ENCODE measurements around the gene SUSD5.
"Not testable (repeated sequence)": the region's sequence is repeated elsewhere in the genome, so short reads cannot be mapped to it uniquely, and the experiment has no call there.

The SUSD5 gene

DNA sequence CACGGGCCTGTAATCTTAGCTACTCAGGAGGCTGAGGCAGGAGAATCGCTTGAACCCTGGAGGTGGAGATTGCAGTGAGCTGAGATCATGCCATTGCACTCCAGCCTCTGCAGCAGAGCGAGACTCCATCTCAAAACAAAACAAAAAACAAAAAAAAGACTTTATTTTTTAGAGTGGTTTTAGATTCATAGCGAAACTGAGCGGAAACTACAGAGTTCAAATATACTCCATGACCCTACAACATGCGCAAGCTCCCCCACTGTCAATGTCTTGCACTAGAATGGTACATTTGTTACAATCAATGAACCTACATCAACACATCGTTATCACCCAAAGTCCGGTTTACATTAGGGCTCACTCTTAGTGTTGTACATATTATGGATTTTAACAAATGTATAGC, 107.0 kb downstream of the SUSD5 start:
- TF ChIP-seq, protein P1, sequence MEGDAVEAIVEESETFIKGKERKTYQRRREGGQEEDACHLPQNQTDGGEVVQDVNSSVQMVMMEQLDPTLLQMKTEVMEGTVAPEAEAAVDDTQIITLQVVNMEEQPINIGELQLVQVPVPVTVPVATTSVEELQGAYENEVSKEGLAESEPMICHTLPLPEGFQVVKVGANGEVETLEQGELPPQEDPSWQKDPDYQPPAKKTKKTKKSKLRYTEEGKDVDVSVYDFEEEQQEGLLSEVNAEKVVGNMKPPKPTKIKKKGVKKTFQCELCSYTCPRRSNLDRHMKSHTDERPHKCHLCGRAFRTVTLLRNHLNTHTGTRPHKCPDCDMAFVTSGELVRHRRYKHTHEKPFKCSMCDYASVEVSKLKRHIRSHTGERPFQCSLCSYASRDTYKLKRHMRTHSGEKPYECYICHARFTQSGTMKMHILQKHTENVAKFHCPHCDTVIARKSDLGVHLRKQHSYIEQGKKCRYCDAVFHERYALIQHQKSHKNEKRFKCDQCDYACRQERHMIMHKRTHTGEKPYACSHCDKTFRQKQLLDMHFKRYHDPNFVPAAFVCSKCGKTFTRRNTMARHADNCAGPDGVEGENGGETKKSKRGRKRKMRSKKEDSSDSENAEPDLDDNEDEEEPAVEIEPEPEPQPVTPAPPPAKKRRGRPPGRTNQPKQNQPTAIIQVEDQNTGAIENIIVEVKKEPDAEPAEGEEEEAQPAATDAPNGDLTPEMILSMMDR (IDR thresholded peaks at IDR 0.05; ENCODE audit: insufficient read depth, low read depth, low read length, missing control alignments) = no peak
- H3K4me3 ChIP-seq (ENCODE audit: low read depth, low read length) = no peak overlapping the region
- peak; percentile 78 for DNase-seq (ENCODE audit: low read depth)

DNA sequence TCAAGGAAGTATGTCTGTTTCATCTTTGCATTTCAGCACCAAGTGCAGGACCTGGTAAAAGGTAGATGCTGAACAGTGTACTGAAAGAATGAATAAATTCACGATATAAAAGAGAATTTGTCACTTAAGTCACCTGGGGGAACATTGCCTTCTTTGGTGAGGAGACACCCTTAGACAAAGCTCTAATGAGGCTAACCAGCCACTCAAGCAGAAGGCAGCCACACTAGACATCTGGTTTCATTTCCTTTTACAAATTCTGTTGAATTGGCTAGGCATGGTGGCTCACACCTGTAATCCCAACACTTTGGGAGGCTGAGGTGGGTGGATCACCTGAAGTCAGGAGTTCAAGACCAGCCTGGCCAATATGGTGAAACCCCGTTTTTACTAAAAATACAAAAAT, 111.8 kb downstream of the SUSD5 start:
- H3K4me3 ChIP-seq (ENCODE audit: low read depth, low read length) = not testable (repeated sequence)
- DNase-seq (ENCODE audit: low read depth) = peak; percentile 40

DNA sequence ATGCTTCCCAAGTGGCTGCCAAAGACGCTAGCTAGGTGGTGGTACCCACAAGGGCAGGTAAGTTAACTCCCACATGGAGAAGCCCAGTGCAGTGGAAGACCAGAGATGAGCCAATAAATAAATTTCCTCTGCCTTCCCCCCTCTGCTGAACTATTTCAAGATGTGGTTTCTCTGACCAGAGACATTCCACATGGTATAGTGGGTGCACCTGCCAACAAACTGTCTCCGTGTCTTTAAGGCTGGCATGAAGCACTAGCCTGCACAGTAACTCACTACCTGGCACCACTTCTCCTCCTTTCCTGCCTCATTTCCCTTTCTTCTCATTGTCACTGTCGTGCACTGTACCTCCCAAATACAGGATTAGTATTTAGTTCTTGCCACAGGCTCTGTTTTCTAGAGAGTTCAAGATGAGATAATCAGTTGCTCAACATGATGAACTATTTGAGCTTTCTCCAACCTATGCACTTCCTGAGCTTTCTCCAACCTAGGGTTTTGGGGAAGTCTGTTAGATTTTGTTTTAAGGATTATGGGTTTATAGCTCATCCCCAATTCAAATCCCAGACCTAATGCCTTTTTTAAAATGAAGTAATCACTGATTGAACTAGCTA, 113.2 kb downstream of the SUSD5 start:
- no peak for DNase-seq (ENCODE audit: low read depth)
- TF ChIP-seq, protein P1 (IDR thresholded peaks at IDR 0.05; ENCODE audit: insufficient read depth, low read depth, low read length, missing control alignments) = no peak
- H3K4me3 ChIP-seq (ENCODE audit: low read depth, low read length) = no peak overlapping the region

DNA sequence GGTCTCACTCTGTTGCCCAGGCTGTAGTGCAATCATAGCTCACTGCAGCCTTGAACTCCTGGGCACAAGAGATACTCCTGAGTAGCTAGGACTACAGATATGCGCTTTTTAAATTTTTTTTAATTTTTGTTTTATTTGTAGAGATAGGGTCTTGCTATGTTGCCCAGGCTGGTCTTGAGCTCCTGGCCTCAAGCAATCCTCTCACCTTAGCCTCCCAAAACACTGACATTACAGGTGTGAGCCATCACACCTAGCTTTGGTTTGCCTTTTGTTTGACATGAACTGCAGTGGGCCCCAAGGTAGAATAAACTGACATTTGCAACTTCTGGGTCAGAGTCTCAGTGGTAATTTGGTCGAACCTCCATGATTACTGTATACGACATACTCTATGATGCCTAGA, 113.8 kb downstream of the SUSD5 start:
- no peak overlapping the region for H3K4me3 ChIP-seq (ENCODE audit: low read depth, low read length)
- no peak for DNase-seq (ENCODE audit: low read depth)
- TF ChIP-seq, protein P1 (IDR thresholded peaks at IDR 0.05; ENCODE audit: insufficient read depth, low read depth, low read length, missing control alignments) = no peak

DNA sequence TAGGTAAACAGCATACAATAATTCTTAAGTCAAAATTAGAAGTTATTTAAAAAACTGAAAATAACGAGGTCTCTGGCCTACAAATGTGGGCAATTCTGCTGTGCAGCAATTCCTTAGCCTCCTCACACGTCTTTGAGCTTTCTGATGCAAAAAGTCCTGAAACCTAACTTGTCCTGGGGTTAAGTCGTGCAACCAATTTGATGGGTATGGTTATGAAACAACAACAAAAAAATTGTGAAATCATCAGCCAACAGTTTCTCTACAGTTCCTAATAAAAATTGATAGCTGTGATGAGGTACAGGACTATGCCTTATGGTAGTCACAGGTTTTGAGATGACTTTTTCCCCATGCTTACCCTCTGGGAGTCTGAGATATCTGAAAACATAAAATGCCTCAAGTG, 115.1 kb downstream of the SUSD5 start:
- DNase-seq (ENCODE audit: low read depth) = no peak
- TF ChIP-seq, protein P1 (IDR thresholded peaks at IDR 0.05; ENCODE audit: insufficient read depth, low read depth, low read length, missing control alignments) = no peak
- H3K4me3 ChIP-seq (ENCODE audit: low read depth, low read length) = no peak overlapping the region

DNA sequence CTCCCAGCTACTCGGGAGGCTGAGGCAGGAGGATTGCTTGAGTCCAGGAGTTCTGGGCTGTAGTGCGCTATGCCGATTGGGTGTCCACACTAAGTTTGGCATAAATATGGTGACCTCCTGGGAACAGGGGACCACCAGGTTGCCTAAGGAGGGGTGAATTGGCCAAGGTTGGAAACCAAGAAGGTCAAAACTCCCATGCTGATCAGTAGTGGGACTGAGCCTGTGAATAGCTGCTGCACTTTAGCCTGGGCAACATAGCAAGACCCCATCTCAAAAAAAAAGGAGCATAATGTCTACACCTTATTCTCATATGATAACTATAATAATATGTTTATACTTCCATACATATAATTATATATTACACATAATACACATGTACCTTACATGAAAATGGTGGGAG, 115.6 kb downstream of the SUSD5 start:
- no peak for DNase-seq (ENCODE audit: low read depth)
- no peak overlapping the region for H3K4me3 ChIP-seq (ENCODE audit: low read depth, low read length)
- TF ChIP-seq, protein P1 (IDR thresholded peaks at IDR 0.05; ENCODE audit: insufficient read depth, low read depth, low read length, missing control alignments) = no peak

DNA sequence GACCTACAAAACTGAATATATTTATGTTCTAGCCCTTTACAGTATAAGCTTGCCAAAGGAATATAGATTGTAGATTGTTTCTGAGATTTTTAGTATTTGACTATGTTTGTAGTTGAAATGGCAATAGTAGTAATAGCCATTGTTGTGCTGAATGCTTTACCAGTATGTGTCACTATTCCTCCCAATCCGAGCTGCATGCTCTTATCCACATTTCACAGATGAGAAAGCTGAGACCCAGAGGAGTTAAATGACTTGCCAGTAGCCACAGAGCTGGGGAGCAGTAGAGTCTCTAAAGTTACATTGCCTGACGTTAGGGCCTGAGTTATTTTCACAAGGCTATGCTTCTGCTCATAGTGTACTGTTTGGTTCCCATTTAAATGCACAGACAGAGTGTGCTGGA, 118.4 kb downstream of the SUSD5 start:
- H3K4me3 ChIP-seq (ENCODE audit: low read depth, low read length) = no peak overlapping the region
- TF ChIP-seq, protein P1 (IDR thresholded peaks at IDR 0.05; ENCODE audit: insufficient read depth, low read depth, low read length, missing control alignments) = no peak
- no peak for DNase-seq (ENCODE audit: low read depth)

All from GM12865 (cell line).